GM18517 (cell line): Measurements from ENCODE around the gene TBC1D23.
"Not testable (repeated sequence)": the region's sequence is repeated elsewhere in the genome, so short reads cannot be mapped to it uniquely, and the experiment has no call there.

Experiments
- ATAC-seq: cut with Tn5 transposase; IDR thresholded peaks from one replicate; pipeline ENCODE4 v1.9.1; 2021; ENCODE audit warnings: mild to moderate bottlenecking, moderate library complexity; ENCODE audit not compliant: unreplicated experiment

TBC1D23 gene

GRCh38 chr3:100295089-100295488 lies 34.3 kb downstream of the TBC1D23 start:
- ATAC-seq, result no peak

GRCh38 chr3:100297784-100298183 lies 37.0 kb downstream of the TBC1D23 start:
- no peak for ATAC-seq

GRCh38 chr3:100299016-100299415 lies 38.2 kb downstream of the TBC1D23 start:
- no peak for ATAC-seq

GRCh38 chr3:100306695-100307094 lies 45.9 kb downstream of the TBC1D23 start:
- ATAC-seq, result no peak

- ATAC-seq, result no peak
These were observed 49.7 kb downstream of the TBC1D23 start for GRCh38 chr3:100310355-100310965.

- no peak for ATAC-seq
These were observed 50.2 kb downstream of the TBC1D23 start for GRCh38 chr3:100311011-100311410.

- ATAC-seq, result peak; percentile 58
These were observed 55.9 kb downstream of the TBC1D23 start for GRCh38 chr3:100316641-100317069.

GRCh38 chr3:100317912-100318311 lies 57.1 kb downstream of the TBC1D23 start:
- peak; percentile 77 for ATAC-seq

- no peak for ATAC-seq
These were observed 59.2 kb downstream of the TBC1D23 start for GRCh38 chr3:100319951-100320350.

- ATAC-seq, result no peak
These were observed 63.3 kb downstream of the TBC1D23 start for GRCh38 chr3:100324044-100324443.

- no peak for ATAC-seq
These were observed 65.0 kb downstream of the TBC1D23 start for GRCh38 chr3:100325827-100326226.

- ATAC-seq, result not testable (repeated sequence)
These were observed 66.6 kb downstream of the TBC1D23 start for GRCh38 chr3:100327377-100327776.

- ATAC-seq, result no peak
These were observed 69.2 kb downstream of the TBC1D23 start for GRCh38 chr3:100329800-100330489.

GRCh38 chr3:100330651-100331050 lies 69.9 kb downstream of the TBC1D23 start:
- no peak for ATAC-seq

- no peak for ATAC-seq
These were observed 70.9 kb downstream of the TBC1D23 start for GRCh38 chr3:100331660-100332059.

- no peak for ATAC-seq
These were observed 72.3 kb downstream of the TBC1D23 start for GRCh38 chr3:100333051-100333450.

- ATAC-seq, result peak; percentile 16
These were observed 73.2 kb downstream of the TBC1D23 start for GRCh38 chr3:100333970-100334487.

- peak; percentile 93 for ATAC-seq
These were observed 73.9 kb downstream of the TBC1D23 start, which contains the start of gene NIT2 for GRCh38 chr3:100334488-100335351. NIT2 (plus strand) TSS chr3:100334757; CDS start chr3:100334792, 35 bp downstream.

- ATAC-seq, result peak; percentile 46
These were observed 74.6 kb downstream of the TBC1D23 start for GRCh38 chr3:100335434-100335833.

GRCh38 chr3:100336229-100336628 lies 75.4 kb downstream of the TBC1D23 start:
- ATAC-seq, result not testable (repeated sequence)

- ATAC-seq, result no peak
These were observed 78.1 kb downstream of the TBC1D23 start for GRCh38 chr3:100338911-100339310.
